ENCODE data around the gene BRPF3.
"Not testable (repeated sequence)": the region's sequence is repeated elsewhere in the genome, so short reads cannot be mapped to it uniquely, and the experiment has no call there.

Gene BRPF3

DNA sequence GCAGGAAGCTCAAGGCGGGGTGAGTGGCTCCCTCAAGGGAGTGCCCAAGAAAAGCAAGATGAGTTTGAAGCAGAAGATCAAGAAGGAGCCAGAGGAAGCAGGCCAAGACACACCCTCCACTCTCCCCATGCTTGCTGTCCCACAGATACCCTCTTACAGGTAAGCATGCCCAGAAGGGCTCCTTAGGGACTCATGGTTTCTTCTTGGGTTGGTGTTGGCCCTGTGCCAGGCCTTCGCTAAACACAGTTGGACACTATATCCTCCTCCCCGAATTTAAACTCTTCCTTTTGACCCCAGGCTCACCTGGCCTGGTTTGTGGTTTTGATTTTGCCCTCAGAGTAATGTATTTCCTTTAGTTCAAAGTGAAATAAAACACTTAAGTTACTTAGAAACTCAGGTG, 5.1 kb downstream of the BRPF3 start:
- H3K4me1 ChIP-seq (ENCODE audit: insufficient read depth, low read length) = no peaks in the 10 kb centered on the region
- peaks cover 78% of the 10 kb centered on the region for H3K36me3 ChIP-seq (ENCODE audit: insufficient read depth, low read depth, low read length)
- H3K9ac ChIP-seq (ENCODE audit: low read depth, low read length) = no peak overlapping the region
- H3K27ac ChIP-seq (ENCODE audit: low read length) = no peak overlapping the region
- H3K4me3 ChIP-seq (ENCODE audit: low read length) = no peak overlapping the region
- no peaks in the 10 kb centered on the region for H3K27me3 ChIP-seq (ENCODE audit: insufficient read depth, low read length)
- H3K9me3 ChIP-seq (ENCODE audit: insufficient read depth, low read depth, low read length) = no peaks in the 10 kb centered on the region

DNA sequence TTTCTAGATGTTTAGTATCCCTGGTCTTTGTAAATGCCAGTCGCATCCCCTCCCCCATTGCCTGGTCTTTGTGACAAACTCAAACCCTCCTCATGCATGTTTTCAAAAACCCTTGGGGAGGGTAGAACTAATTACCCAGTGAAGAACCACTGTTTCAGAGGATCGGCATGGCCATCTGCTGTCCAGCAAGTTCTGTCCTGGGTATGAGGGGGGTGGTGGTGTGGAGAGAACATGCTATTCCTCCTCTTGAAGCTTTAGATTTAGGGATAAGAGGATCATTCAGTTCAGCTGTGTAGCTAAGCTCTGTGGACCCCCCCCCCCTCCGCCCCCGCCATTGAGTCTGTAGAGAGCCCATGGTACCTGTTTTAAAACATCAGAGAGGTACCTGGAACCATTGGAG, 5.6 kb downstream of the BRPF3 start:
- Histone ChIP-seq H3K9ac (ENCODE audit: low read depth, low read length) (no peak overlapping the region), H3K36me3 (ENCODE audit: insufficient read depth, low read depth, low read length) (peaks cover 83% of the 10 kb centered on the region), H3K4me1 (ENCODE audit: insufficient read depth, low read length) (no peaks in the 10 kb centered on the region), H3K4me3 (ENCODE audit: low read length) (no peak overlapping the region), H3K27ac (ENCODE audit: low read length) (no peak overlapping the region), H3K27me3 (ENCODE audit: insufficient read depth, low read length) (no peaks in the 10 kb centered on the region), H3K9me3 (ENCODE audit: insufficient read depth, low read depth, low read length) (no peaks in the 10 kb centered on the region)

- Histone ChIP-seq H3K27me3 (ENCODE audit: insufficient read depth, low read length) (no peaks in the 10 kb centered on the region), H3K27ac (ENCODE audit: low read length) (no peak overlapping the region), H3K9ac (ENCODE audit: low read depth, low read length) (no peak overlapping the region), H3K36me3 (ENCODE audit: insufficient read depth, low read depth, low read length) (peaks cover 100% of the 10 kb centered on the region), H3K9me3 (ENCODE audit: insufficient read depth, low read depth, low read length) (no peaks in the 10 kb centered on the region), H3K4me3 (ENCODE audit: low read length) (no peak overlapping the region), H3K4me1 (ENCODE audit: insufficient read depth, low read length) (no peaks in the 10 kb centered on the region)
Observed at GRCh38 chr6:36204068-36204753, 7.7 kb downstream of the BRPF3 start.

DNA sequence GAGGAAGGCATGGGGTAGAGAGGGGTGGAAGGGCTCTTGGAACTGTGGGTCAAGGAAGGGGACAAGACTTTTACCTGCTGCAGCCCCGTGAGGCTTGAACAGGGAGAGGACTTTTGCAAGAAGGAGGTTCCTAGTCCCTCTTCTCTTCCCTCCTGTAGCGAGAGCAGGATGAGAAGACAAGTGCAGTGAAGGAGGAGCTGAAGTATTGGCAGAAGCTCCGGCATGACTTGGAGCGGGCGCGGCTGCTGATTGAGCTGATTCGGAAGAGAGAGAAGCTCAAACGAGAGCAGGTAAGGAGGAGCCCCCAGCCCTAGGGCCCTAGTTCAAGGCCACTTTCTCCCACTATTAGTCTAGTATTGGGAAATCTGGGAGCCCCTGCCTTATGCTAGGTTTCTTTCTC, 10.6 kb downstream of the BRPF3 start:
- no peaks in the 10 kb centered on the region for H3K27me3 ChIP-seq (ENCODE audit: insufficient read depth, low read length)
- H3K9ac ChIP-seq (ENCODE audit: low read depth, low read length) = no peak overlapping the region
- H3K4me1 ChIP-seq (ENCODE audit: insufficient read depth, low read length) = no peaks in the 10 kb centered on the region
- peaks cover 100% of the 10 kb centered on the region for H3K36me3 ChIP-seq (ENCODE audit: insufficient read depth, low read depth, low read length)
- no peaks in the 10 kb centered on the region for H3K9me3 ChIP-seq (ENCODE audit: insufficient read depth, low read depth, low read length)
- no peak overlapping the region for H3K4me3 ChIP-seq (ENCODE audit: low read length)
- no peak overlapping the region for H3K27ac ChIP-seq (ENCODE audit: low read length)

GRCh38 chr6:36209606-36210005, 13.1 kb downstream of the BRPF3 start:
- H3K27ac ChIP-seq (ENCODE audit: low read length) = no peak overlapping the region
- no peaks in the 10 kb centered on the region for H3K9me3 ChIP-seq (ENCODE audit: insufficient read depth, low read depth, low read length)
- H3K4me1 ChIP-seq (ENCODE audit: insufficient read depth, low read length) = no peaks in the 10 kb centered on the region
- no peak overlapping the region for H3K9ac ChIP-seq (ENCODE audit: low read depth, low read length)
- no peaks in the 10 kb centered on the region for H3K27me3 ChIP-seq (ENCODE audit: insufficient read depth, low read length)
- no peak overlapping the region for H3K4me3 ChIP-seq (ENCODE audit: low read length)
- H3K36me3 ChIP-seq (ENCODE audit: insufficient read depth, low read depth, low read length) = peaks cover 97% of the 10 kb centered on the region

GRCh38 chr6:36210182-36210581, 13.6 kb downstream of the BRPF3 start:
- Histone ChIP-seq H3K27me3 (ENCODE audit: insufficient read depth, low read length) (no peaks in the 10 kb centered on the region), H3K4me3 (ENCODE audit: low read length) (no peak overlapping the region), H3K36me3 (ENCODE audit: insufficient read depth, low read depth, low read length) (peaks cover 97% of the 10 kb centered on the region), H3K4me1 (ENCODE audit: insufficient read depth, low read length) (no peaks in the 10 kb centered on the region), H3K9me3 (ENCODE audit: insufficient read depth, low read depth, low read length) (no peaks in the 10 kb centered on the region), H3K9ac (ENCODE audit: low read depth, low read length) (no peak overlapping the region), H3K27ac (ENCODE audit: low read length) (no peak overlapping the region)

DNA sequence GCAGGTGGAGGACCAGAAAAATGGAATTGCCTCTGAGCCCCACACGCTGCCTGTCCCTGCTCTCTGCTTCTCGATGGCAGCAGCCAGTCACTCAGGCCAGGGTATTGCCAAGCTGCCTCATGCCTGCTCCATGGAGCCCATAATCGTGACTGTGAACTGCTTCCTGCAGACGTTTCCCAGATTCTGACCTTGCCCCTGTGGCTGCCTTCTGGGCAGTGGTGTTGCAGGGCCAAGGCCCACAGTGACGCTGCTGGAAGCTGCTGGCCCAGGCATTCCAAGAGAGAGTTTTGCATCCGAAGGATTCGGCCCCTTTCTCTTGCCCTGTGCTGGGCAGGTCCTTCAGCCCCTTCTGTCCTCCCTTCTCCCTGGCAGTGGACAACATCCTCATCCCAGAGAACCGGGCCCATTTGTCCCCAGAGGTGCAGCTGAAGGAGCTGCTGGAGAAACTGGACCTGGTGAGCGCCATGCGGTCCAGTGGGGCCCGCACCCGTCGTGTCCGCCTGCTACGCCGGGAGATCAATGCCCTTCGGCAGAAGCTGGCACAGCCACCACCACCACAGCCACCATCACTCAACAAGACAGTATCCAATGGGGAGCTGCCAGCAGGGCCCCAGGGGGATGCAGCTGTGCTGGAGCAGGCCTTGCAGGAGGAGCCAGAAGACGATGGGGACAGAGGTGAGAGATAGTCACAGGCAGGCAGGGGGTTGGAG, 14.5 kb downstream of the BRPF3 start:
- peaks cover 97% of the 10 kb centered on the region for H3K36me3 ChIP-seq (ENCODE audit: insufficient read depth, low read depth, low read length)
- H3K27ac ChIP-seq (ENCODE audit: low read length) = no peak overlapping the region
- no peaks in the 10 kb centered on the region for H3K27me3 ChIP-seq (ENCODE audit: insufficient read depth, low read length)
- no peak overlapping the region for H3K4me3 ChIP-seq (ENCODE audit: low read length)
- no peaks in the 10 kb centered on the region for H3K4me1 ChIP-seq (ENCODE audit: insufficient read depth, low read length)
- no peak overlapping the region for H3K9ac ChIP-seq (ENCODE audit: low read depth, low read length)
- no peaks in the 10 kb centered on the region for H3K9me3 ChIP-seq (ENCODE audit: insufficient read depth, low read depth, low read length)

- Histone ChIP-seq H3K27ac (ENCODE audit: low read length) (no peak overlapping the region), H3K9me3 (ENCODE audit: insufficient read depth, low read depth, low read length) (no peaks in the 10 kb centered on the region), H3K4me1 (ENCODE audit: insufficient read depth, low read length) (no peaks in the 10 kb centered on the region), H3K9ac (ENCODE audit: low read depth, low read length) (no peak overlapping the region), H3K36me3 (ENCODE audit: insufficient read depth, low read depth, low read length) (peaks cover 97% of the 10 kb centered on the region), H3K27me3 (ENCODE audit: insufficient read depth, low read length) (no peaks in the 10 kb centered on the region), H3K4me3 (ENCODE audit: low read length) (no peak overlapping the region)
Observed at GRCh38 chr6:36216559-36216958, 20.0 kb downstream of the BRPF3 start.

DNA sequence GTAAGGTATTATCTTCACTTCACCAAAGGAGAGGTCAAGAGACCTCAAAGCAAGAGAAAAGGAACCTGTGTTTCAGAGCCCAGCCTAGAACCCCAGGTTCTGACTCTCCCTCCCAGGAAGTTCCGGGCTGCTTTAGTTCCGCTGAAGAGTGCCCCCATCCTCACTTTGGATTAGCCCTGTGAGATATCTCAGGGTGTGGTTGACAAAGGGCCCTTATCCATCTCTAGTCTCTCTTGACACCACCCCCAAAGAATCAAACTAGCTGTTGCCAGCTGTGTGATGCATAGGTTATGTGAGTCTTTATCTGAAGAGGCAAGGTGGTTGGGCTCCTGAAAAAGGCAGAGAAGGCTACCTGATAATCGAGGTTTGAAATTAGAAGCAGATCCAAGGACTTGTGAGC, 20.6 kb downstream of the BRPF3 start:
- H3K27me3 ChIP-seq (ENCODE audit: insufficient read depth, low read length) = no peaks in the 10 kb centered on the region
- no peak overlapping the region for H3K9ac ChIP-seq (ENCODE audit: low read depth, low read length)
- H3K27ac ChIP-seq (ENCODE audit: low read length) = no peak overlapping the region
- H3K9me3 ChIP-seq (ENCODE audit: insufficient read depth, low read depth, low read length) = no peaks in the 10 kb centered on the region
- H3K4me1 ChIP-seq (ENCODE audit: insufficient read depth, low read length) = no peaks in the 10 kb centered on the region
- H3K36me3 ChIP-seq (ENCODE audit: insufficient read depth, low read depth, low read length) = peaks cover 97% of the 10 kb centered on the region
- no peak overlapping the region for H3K4me3 ChIP-seq (ENCODE audit: low read length)

GRCh38 chr6:36217946-36218345, 21.4 kb downstream of the BRPF3 start:
- Histone ChIP-seq H3K9me3 (ENCODE audit: insufficient read depth, low read depth, low read length) (no peaks in the 10 kb centered on the region), H3K4me1 (ENCODE audit: insufficient read depth, low read length) (no peaks in the 10 kb centered on the region), H3K27me3 (ENCODE audit: insufficient read depth, low read length) (no peaks in the 10 kb centered on the region), H3K36me3 (ENCODE audit: insufficient read depth, low read depth, low read length) (peaks cover 99% of the 10 kb centered on the region), H3K9ac (ENCODE audit: low read depth, low read length) (no peak overlapping the region), H3K27ac (ENCODE audit: low read length) (no peak overlapping the region), H3K4me3 (ENCODE audit: low read length) (no peak overlapping the region)

DNA sequence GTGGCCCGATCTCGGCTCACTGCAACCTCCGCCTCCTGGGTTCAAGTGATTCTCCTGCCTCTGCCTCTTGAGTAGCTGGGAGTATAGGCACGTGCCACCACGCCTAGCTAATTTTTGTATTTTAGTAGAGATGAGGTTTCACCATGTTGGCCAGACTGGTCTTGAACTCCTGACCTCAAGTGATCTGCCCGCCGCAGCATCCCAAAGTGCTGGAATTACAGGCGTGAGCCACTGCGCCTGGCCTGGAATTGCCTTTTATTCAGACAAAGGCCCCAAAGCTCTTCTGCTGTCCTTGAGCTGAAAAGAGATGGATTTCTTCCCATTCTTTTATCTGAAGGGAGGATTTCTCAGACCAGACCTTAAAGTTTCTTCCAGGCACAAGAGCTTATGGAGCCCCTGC, 22.0 kb downstream of the BRPF3 start:
- H3K4me1 ChIP-seq (ENCODE audit: insufficient read depth, low read length); H3K9me3 ChIP-seq (ENCODE audit: insufficient read depth, low read depth, low read length); H3K4me3 ChIP-seq (ENCODE audit: low read length); H3K27ac ChIP-seq (ENCODE audit: low read length); H3K9ac ChIP-seq (ENCODE audit: low read depth, low read length); H3K27me3 ChIP-seq (ENCODE audit: insufficient read depth, low read length): not testable (repeated sequence)
- H3K36me3 ChIP-seq (ENCODE audit: insufficient read depth, low read depth, low read length) = peaks cover 99% of the 10 kb centered on the region

- H3K36me3 ChIP-seq (ENCODE audit: insufficient read depth, low read depth, low read length) = peaks cover 97% of the 10 kb centered on the region
- no peak overlapping the region for H3K4me3 ChIP-seq (ENCODE audit: low read length)
- no peak overlapping the region for H3K9ac ChIP-seq (ENCODE audit: low read depth, low read length)
Observed at GRCh38 chr6:36219081-36219480, 22.5 kb downstream of the BRPF3 start.

More at GRCh38 chr6:36219081-36219480, 22.5 kb downstream of the BRPF3 start:
- no peak overlapping the region for H3K27ac ChIP-seq (ENCODE audit: low read length)
- no peaks in the 10 kb centered on the region for H3K9me3 ChIP-seq (ENCODE audit: insufficient read depth, low read depth, low read length)
- H3K4me1 ChIP-seq (ENCODE audit: insufficient read depth, low read length) = no peaks in the 10 kb centered on the region
- H3K27me3 ChIP-seq (ENCODE audit: insufficient read depth, low read length) = no peaks in the 10 kb centered on the region
